ENCODE data around the gene SEMA4B.
"Not testable (repeated sequence)": the region's sequence is repeated elsewhere in the genome, so short reads cannot be mapped to it uniquely, and the experiment has no call there.

GRCh38 chr15:90164239-90164638 lies 36.9 kb upstream of the SEMA4B start:
- TF ChIP-seq CTCF (conservative IDR thresholded peaks at IDR 0.05; ENCODE audit: low read depth, low read length); EZH2 (IDR thresholded peaks at IDR 0.05; ENCODE audit: borderline replicate concordance, low read depth, low read length, poor library complexity, severe bottlenecking): not testable (repeated sequence)

Measured in A673 (cell line).